ENCODE data around the gene ZNF853.

DNA sequence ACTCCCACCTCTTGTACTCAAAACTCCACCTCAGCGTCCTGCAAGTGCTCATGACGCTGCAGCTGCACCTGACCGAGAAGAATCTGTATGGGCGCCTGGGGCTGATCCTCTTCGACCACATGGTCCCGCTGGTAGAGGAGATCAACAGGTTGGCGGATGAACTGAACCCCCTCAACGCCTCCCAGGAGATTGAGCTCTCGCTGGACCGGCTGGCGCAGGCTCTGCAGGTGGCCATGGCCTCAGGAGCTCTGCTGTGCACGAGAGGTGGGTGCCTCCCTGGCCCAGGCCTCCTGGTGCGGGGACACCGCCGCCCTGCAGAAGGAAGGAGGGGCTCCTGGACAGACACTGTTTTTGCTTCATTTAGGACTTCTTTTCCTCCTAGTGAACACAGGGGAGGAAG, 15.3 kb upstream of the ZNF853 start:
- TF ChIP-seq, protein P1, sequence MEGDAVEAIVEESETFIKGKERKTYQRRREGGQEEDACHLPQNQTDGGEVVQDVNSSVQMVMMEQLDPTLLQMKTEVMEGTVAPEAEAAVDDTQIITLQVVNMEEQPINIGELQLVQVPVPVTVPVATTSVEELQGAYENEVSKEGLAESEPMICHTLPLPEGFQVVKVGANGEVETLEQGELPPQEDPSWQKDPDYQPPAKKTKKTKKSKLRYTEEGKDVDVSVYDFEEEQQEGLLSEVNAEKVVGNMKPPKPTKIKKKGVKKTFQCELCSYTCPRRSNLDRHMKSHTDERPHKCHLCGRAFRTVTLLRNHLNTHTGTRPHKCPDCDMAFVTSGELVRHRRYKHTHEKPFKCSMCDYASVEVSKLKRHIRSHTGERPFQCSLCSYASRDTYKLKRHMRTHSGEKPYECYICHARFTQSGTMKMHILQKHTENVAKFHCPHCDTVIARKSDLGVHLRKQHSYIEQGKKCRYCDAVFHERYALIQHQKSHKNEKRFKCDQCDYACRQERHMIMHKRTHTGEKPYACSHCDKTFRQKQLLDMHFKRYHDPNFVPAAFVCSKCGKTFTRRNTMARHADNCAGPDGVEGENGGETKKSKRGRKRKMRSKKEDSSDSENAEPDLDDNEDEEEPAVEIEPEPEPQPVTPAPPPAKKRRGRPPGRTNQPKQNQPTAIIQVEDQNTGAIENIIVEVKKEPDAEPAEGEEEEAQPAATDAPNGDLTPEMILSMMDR (IDR thresholded peaks at IDR 0.05; ENCODE audit: insufficient read depth, low read length, poor library complexity, severe bottlenecking), result no peak
- no peak for TF ChIP-seq EZH2phosphoT487 (conservative IDR thresholded peaks at IDR 0.05; ENCODE audit: low read length)
